ENCODE data around the gene XRN1. TPM values are rescaled to one million over a fixed set of nuclear protein-coding genes. Genes with fewer than 3 reads are reported as not detected.

XRN1 gene
- total RNA-seq, 1 donor from 2014 or later = 20.3 TPM

DNA sequence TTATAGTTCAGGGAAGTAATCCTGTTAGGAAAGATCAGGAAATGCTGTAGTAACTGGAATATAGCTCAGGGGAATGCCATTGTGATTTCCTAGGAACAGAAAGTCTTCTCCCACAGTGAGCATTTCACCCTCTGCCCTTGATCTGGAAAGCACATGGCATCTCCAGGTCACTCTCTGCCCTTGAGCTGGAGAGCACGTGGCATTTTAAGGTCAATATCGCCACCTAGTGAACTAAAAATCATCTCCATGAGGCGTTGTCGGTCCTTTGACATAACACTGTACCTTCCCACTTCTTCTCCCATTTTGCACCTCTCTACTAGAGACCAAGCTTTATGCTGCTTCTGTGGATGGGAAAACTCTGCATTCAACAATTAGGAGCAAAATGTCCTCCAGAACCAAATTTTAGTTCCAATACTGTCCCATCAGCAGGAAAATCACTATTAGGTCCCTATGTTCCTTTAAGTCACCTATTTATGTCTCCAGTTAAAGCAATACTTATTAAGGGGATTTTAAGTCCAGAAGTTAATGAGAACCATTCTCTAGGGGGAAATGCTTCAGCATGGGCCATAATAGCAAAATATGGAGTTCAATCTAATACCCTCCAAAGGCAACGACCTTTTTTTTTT lies 167.8 kb downstream of the XRN1 start:
- DNase-seq = no peak
- intact Hi-C loops (cut with micrococcal nuclease) = loop anchor here (10.0 kb wide), 2 partner anchors 155 to 315 kb away; no protein-coding TSS in a partner anchor
- ATAC-seq = peak; percentile 90

DNA sequence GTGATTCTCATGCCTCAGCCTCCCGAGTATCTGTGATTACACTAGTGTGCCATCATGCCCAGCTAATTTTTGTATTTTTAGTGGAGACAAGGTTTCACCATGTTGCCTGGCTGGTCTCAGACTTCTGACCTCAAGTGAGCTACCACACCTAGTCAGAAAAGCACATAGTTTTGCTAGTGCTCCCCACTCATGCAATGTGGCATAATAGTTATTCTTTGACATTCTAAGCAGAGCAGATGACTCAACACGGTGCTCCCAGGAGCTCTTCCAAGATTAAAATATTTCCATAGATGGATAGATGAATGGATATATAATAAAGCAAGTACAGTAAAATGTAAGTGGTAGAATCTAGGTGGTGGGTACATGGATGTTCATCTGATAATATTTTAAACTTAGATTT lies 169.4 kb downstream of the XRN1 start:
- intact Hi-C loops (cut with micrococcal nuclease) = loop anchor here (10.0 kb wide), 1 partner anchor 314 kb away; no protein-coding TSS in a partner anchor
- DNase-seq (no peak), ATAC-seq (no peak)

DNA sequence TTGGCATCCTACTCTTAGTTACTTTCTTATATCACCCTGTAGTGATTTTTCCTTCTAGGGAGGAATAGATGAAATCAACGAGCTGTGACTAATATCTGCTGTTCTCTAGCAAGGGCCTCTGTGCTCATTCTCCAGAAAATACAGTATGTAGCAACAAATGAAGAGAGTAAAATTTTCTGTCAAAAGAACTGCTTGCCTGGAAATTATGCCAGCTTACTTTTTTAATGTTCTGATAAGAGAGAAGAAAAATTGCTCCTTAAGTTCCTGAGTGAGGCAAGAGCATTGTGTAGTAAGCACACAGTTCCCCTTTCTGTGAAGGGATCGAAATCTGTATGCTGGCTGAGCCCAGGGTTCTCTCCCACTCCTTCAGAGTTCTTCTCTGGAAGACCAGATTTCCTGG lies 171.1 kb downstream of the XRN1 start:
- ATAC-seq = peak; percentile 44
- no peak for DNase-seq

DNA sequence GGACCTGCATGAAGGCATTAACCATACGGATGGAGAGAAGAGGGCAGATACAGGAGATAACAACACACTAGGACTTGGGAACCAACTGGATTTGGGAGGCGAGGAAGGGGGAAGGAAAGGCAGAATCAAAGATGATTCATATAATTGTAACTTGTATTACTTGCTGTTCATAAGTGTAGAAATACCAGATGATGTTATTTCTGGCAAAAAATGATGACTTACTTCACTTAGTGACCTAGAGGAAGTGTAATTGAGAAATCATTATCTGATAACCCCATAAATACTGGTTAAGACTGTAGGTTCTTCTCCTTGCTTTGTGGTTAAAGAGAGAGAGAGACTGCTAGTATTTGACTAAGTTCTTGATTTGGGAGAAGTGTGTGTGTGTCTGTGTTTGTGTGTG lies 172.0 kb downstream of the XRN1 start:
- DNase-seq (no peak), ATAC-seq (peak; percentile 79)
- intact Hi-C loops (cut with micrococcal nuclease) = loop anchor here (10.0 kb wide), 1 partner anchor 311 kb away; no protein-coding TSS in a partner anchor

More for the DNA sequence above, 171.1 kb downstream of the XRN1 start:
- intact Hi-C loops (cut with micrococcal nuclease) = loop anchor here (10.0 kb wide), 1 partner anchor 312 kb away; no protein-coding TSS in a partner anchor

DNA sequence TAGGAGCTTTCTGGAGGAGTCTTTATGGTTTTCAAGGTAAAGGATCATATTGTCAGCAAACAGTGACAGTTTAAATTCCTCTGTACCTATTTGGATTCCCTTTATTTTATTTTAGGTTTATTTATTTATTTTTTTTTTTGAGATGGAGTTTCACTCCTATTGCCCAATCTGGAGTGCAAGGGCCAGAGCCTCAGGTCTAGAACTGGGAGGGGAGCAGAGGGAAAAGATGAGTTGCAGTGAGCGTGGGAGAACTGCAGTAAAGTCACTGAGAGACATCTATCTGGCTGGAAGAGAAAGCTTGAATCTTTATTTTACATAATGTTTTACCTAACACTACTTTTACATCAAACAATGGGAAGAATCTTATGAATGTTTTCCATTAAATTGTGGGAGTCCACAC lies 172.9 kb downstream of the XRN1 start:
- intact Hi-C loops (cut with micrococcal nuclease) = loop anchor here (10.0 kb wide), 1 partner anchor 310 kb away; no protein-coding TSS in a partner anchor
- no peak for ATAC-seq
- DNase-seq = no peak

DNA sequence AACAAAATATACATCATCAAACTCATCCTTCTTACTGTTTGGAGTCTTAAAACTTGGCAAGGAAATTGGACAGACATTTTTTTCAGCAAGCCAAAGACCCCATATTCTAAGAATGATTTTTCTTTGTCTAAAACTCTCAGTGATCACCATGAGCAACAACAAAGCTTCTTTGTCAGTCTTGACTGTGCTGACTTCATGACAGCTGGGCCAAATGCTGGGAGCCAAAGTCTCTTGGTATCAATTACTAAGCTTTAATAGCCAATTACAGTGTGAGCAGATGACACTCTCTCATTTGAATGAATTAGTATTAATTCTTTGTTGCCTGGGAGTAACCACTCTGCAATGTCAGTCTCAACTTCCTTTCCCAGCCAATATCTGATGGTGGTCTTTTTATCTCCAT lies 174.3 kb downstream of the XRN1 start:
- DNase-seq (no peak), ATAC-seq (no peak)
- intact Hi-C loops (cut with micrococcal nuclease) = loop anchor here (10.0 kb wide), 1 partner anchor 309 kb away; no protein-coding TSS in a partner anchor

DNA sequence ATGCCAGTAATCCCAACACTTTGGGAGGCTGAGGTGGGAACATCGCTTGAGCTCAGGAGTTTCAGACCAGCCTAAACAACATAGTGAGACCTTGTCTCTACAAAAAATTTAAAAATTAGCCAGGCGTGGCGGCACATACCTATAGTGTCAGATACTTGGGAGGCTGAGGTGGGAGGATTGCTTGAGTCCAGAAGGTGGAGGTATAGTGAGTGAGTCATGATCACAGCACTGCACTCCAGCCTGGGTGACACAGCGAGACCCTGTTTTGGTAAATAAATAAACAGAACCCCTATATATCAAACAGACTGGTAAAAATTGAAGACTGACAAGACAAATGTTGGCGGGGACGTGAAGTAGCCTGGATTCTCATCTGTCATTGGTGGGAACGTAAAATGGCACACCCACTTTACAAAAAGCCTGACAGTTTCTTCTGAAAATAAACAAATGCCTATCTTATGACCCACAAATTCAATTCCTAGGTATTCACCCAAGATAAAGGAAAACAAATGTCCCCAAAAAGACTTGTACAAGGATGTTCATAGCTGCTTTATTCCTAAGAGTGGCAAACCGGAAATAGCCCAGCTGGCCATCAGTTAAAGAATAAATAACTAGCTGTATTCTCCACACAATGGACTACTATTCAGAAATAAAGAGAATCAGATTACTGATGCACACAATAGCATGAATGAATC lies 175.5 kb downstream of the XRN1 start:
- no peak for DNase-seq
- intact Hi-C loops (cut with micrococcal nuclease) = loop anchor here (10.0 kb wide), 1 partner anchor 308 kb away; no protein-coding TSS in a partner anchor
- no peak for ATAC-seq

DNA sequence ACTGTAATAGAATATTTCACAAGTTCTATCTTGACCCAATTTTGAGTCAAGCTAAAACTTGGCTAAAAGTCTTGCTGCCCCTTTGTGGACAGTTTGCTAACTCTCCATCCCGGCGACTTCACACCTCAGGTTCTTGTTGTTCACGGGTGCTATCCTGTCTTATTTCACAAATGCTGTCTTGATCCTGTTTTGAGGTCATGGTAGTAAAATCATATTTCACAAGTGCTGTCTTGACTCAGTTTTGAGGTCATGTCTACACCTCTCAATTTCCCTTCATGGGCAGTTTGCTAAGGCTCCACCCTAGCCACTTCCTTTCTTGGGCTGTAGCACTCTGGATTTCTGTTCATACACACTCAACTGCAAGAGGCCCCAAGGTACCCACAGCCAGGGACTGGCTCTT lies 177.4 kb downstream of the XRN1 start:
- ATAC-seq = peak; percentile 27
- intact Hi-C loops (cut with micrococcal nuclease) = loop anchor here (10.0 kb wide), 1 partner anchor 306 kb away; no protein-coding TSS in a partner anchor
- no peak for DNase-seq

DNA sequence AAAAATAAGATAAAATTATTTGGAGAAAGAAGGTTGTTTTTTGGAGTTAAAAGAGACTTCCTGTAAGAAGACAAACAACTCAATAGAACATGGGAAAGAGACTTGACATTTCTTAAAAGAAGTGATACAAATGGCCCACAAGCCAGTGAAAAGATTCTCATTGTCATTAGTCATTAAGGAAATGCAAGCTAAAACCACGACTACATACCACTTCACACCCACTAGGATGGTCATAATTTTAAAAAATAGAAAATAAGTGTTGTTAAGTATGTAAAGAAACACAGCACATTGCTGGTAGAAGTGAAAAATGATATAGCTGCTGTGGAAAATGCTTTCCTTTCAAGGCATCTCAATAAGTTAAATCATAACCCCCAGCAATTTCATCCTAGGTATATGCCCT lies 178.1 kb downstream of the XRN1 start:
- DNase-seq (no peak), ATAC-seq (no peak)
- intact Hi-C loops (cut with micrococcal nuclease) = loop anchor here (10.0 kb wide), 1 partner anchor 305 kb away; no protein-coding TSS in a partner anchor

DNA sequence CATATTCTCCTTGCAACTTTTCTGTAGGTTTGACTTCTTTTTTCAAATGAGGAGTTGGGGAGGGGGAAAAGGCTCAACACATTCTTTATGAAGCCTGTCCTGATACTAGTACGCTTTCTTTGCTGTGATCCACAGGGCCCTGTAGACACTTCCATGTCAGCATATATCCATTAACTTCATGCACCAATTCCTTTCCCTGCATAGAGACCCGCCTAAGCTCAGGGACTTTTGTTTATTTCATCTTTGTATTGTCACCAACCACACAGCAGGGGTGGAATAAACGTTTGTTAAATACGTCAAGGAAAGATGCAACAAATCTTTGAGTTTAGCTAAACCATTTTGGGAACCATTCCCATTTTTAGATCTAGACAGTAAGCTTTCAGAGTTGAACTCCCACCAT lies 179.4 kb downstream of the XRN1 start:
- no peak for ATAC-seq
- no peak for DNase-seq

DNA sequence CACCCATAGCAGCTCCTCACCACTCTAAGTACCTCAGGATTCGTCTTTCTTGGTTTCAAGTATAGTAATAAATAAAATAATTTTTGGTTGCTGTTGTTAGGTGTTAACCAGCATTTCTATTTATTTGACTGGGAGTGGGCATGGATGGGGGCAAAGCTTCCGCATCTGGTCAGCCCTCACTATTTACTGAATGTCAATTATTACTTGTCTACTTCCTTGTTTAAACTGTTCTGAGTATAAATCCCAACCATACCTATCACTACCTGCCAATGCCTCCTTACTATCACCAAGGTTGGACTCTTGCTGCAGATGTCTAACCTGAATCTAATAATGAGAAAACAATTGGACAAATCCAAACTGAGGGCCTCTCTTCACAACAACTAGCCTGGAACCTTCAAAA lies 180.6 kb downstream of the XRN1 start:
- DNase-seq (no peak), ATAC-seq (no peak)
- intact Hi-C loops (cut with micrococcal nuclease) = no loop called here

More for the DNA sequence above, 179.4 kb downstream of the XRN1 start:
- intact Hi-C loops (cut with micrococcal nuclease) = no loop called here

DNA sequence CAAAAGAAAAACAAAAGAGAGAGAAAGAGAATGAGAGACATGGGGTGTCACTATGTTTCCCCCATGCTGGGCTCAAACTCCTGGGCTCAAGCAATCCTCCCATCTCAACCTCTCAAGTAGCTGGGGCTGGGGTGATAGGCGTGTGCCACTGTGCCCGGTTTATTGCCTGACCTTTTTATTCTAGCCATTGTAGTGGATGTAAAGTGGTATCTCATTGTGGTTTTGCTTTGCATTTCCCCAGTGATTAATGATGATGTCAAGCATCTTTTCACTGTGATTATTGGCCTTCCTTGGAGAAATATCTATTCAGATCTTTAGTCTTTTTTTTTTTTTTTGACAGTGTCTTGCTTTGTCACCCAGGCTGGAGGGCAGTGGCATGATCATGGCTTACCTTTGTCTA lies 184.7 kb downstream of the XRN1 start:
- ATAC-seq = no peak
- DNase-seq = no peak
- intact Hi-C loops (cut with micrococcal nuclease) = no loop called here

DNA sequence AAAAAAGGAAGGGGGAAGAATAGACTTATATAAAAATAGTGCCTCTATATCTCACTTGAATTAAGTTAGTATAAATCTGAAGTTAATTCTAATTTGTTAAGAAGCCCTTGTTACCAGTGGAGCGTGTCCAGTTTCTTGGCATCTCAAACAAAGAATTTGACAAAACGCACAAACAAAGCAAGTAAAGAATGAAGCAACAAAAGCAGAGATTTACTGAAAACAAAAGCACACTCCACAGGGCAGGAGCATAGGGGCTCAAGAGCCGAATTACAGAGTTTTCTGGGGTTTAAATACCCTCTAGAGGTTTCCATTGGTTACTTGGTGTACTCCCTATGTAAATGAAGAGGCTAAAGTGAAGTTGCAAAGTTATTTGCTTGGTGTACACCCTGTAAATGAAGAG lies 188.5 kb downstream of the XRN1 start:
- intact Hi-C loops (cut with micrococcal nuclease) = no loop called here

DNA sequence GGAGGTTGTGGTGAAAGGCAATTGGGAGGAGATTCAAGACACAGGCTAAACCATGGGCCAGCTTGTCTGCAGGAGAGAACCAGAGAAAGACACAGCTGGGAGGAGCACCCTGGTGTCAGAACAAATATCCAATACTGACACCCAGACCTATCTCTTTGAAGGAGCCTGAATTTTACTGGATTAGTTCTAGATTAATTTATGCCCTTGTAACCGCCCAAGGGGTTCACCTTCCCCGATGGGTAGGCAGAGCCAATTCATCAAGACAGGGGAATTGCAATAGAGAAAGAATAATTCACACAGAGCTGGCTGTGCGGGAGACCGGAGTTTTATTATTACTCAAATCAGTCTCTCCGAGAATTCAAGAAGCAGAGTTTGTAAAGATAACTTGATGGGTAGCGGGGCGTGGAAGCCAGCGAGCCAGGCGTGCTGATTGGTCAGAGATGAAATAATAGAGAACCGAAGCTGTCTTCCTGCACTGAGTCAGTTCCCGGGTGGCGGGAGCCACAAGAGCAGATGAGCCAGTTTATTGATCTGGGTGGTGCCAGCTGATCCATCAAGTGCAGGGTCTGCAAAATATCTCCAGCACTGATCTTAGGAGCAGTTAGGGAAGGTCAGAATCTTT lies 191.0 kb downstream of the XRN1 start:
- ATAC-seq (no peak), DNase-seq (no peak)
- intact Hi-C loops (cut with micrococcal nuclease) = no loop called here

More for the DNA sequence above, 188.5 kb downstream of the XRN1 start:
- ATAC-seq (no peak), DNase-seq (no peak)

Other genes starting within 250 kb of the XRN1 start
- gene GK5, start 222.5 kb downstream of the XRN1 start, total RNA-seq = 7.9 TPM
- gene ATR, start 130.7 kb upstream of the XRN1 start, total RNA-seq = 8.3 TPM
- gene PLS1, start 148.4 kb upstream of the XRN1 start, total RNA-seq = 1.8 TPM